ENCODE results near the gene MAPK12. TPM values are rescaled to one million over a fixed set of nuclear protein-coding genes. Genes with fewer than 3 reads are reported as not detected.

MAPK12 gene
- total and polyA plus RNA-seq, 9 donors = 0.87 to 35.3 (median 23.3) TPM

GRCh38 chr22:50251477-50252081 lies 9.9 kb downstream of the MAPK12 start:
- Histone ChIP-seq H3K36me3 (no peaks in the 10 kb centered on the region), H3K27me3 (no peaks in the 10 kb centered on the region), H3K9me3 (no peaks in the 10 kb centered on the region), H3K27ac (peak overlapping the region; percentile 2 to 44), H3K4me1 (ENCODE audit: insufficient read depth) (peaks cover 7% of the 10 kb centered on the region), H3K4me3 (peak overlapping the region; percentile 57)
- 13 to 20% (median 16%) methylated on average over 33 to 36 of the region's 36 CpGs for WGBS, 3 donors
- TF ChIP-seq EP300 (IDR thresholded peaks at IDR 0.05) (no peak), POLR2A (IDR thresholded peaks at IDR 0.05) (no peak), CTCF (IDR thresholded peaks at IDR 0.05) (no peak)
- no peak for DNase-seq
- intact Hi-C loops (cut with DNase I) = loop anchor here in 3 of 4 donors (5.0 to 10.0 kb wide), 2 partner anchors 91 to 273 kb away; partner anchors contain the start of genes PPP6R2 (in 2 of the 3) and SCO2 (in 1 of the 3)

GRCh38 chr22:50250555-50251476 lies 10.7 kb downstream of the MAPK12 start, which contains the start of gene HDAC10:
TSS of gene HDAC10 (minus strand) at chr22:50251265. CDS start at chr22:50251032, 233 bp downstream.
- peak within 1 kb of the TSS; percentile 57 for H3K4me3 ChIP-seq
- H3K9me3 ChIP-seq = no peaks in the 10 kb centered on the region
- DNase-seq = peak; percentile 75 to 88 (median 81)
- TF ChIP-seq EP300 (IDR thresholded peaks at IDR 0.05) = no peak
- TF ChIP-seq CTCF (IDR thresholded peaks at IDR 0.05) = no peak
- no peak for TF ChIP-seq POLR2A (IDR thresholded peaks at IDR 0.05)
- peaks cover 7% of the 10 kb centered on the region for H3K4me1 ChIP-seq (ENCODE audit: insufficient read depth)
- no peaks in the 10 kb centered on the region for H3K36me3 ChIP-seq
- H3K27me3 ChIP-seq = no peaks in the 10 kb centered on the region
- 1% methylated on average over 59 to 81 of the region's 81 CpGs for WGBS, 3 donors
- H3K27ac ChIP-seq = peak within 1 kb of the TSS; percentile 2 to 44
- intact Hi-C loops (cut with DNase I) = loop anchor here in 3 of 4 donors (5.0 to 10.0 kb wide), 2 partner anchors 91 to 274 kb away; partner anchors contain the start of genes PPP6R2 (in 2 of the 3) and SCO2 (in 1 of the 3)

- no peaks in the 10 kb centered on the region for H3K27me3 ChIP-seq
- no peak overlapping the region for H3K27ac ChIP-seq
- intact Hi-C loops (cut with DNase I) = loop anchor here in 3 of 4 donors (5.0 to 10.0 kb wide), 2 partner anchors 92 to 275 kb away; partner anchors contain the start of genes PPP6R2 (in 2 of the 3) and SCO2 (in 1 of the 3)
- H3K4me3 ChIP-seq = peak overlapping the region; percentile 57
- peaks cover 11% of the 10 kb centered on the region for H3K4me1 ChIP-seq (ENCODE audit: insufficient read depth)
- DNase-seq = no peak
- 55 to 70% (median 63%) methylated on average over 11 of the region's 11 CpGs for WGBS, 3 donors
- TF ChIP-seq POLR2A (IDR thresholded peaks at IDR 0.05) = no peak
- H3K36me3 ChIP-seq = no peaks in the 10 kb centered on the region
- no peaks in the 10 kb centered on the region for H3K9me3 ChIP-seq
Measured at GRCh38 chr22:50250249-50250554, 11.3 kb downstream of the MAPK12 start.

- no peak overlapping the region for H3K27ac ChIP-seq
- 78 to 83% (median 82%) methylated on average over 32 of the region's 32 CpGs for WGBS, 3 donors
- H3K9me3 ChIP-seq = no peaks in the 10 kb centered on the region
- H3K4me1 ChIP-seq (ENCODE audit: insufficient read depth) = peaks cover 11% of the 10 kb centered on the region
- H3K27me3 ChIP-seq = no peaks in the 10 kb centered on the region
- DNase-seq = peak in 3 of 5 donors; percentile 50 to 52 (median 52)
- TF ChIP-seq CTCF (IDR thresholded peaks at IDR 0.05) (no peak), POLR2A (IDR thresholded peaks at IDR 0.05) (no peak), EP300 (IDR thresholded peaks at IDR 0.05) (no peak)
- no peak overlapping the region for H3K4me3 ChIP-seq
- intact Hi-C loops (cut with DNase I) = loop anchor here (5.0 to 10.0 kb wide), 3 partner anchors 93 to 275 kb away; partner anchors contain the start of genes PPP6R2 (in 2 of the 4), SCO2 (in 2 of the 4), LMF2 (in 1 of the 4) and NCAPH2 (in 1 of the 4)
- H3K36me3 ChIP-seq = no peaks in the 10 kb centered on the region
Measured at GRCh38 chr22:50249341-50250248, 11.9 kb downstream of the MAPK12 start.
